Stimulated activated naive CD8-positive, alpha-beta T cell treated with anti-CD3 and anti-CD28 coated beads, Interleukin-15, Interleukin-2, amounts not matched to agents 100 ng/mL and 50 ng/mL, for 24 hours (primary cell): ENCODE results near the gene TAF3.

Experiments used
- H3K27ac Mint-ChIP-seq: one replicate; pipeline ENCODE4 v1.8.0; 2021; ENCODE audit warnings: mild to moderate bottlenecking, mixed read lengths
- H3K27me3 Mint-ChIP-seq: one replicate; pipeline ENCODE4 v1.8.0; 2021; ENCODE audit warnings: mixed read lengths
- H3K36me3 Mint-ChIP-seq: one replicate; pipeline ENCODE4 v1.8.0; 2021; ENCODE audit warnings: low read depth, mixed read lengths
- H3K4me1 Mint-ChIP-seq: one replicate; pipeline ENCODE4 v1.8.0; 2021; ENCODE audit warnings: low read depth, mixed read lengths
- H3K4me3 Mint-ChIP-seq: one replicate; pipeline ENCODE4 v1.8.0; 2021; ENCODE audit warnings: mild to moderate bottlenecking, mixed read lengths
- H3K9me3 Mint-ChIP-seq: one replicate; pipeline ENCODE4 v1.8.0; 2021; ENCODE audit warnings: mixed read lengths

TAF3 gene

DNA sequence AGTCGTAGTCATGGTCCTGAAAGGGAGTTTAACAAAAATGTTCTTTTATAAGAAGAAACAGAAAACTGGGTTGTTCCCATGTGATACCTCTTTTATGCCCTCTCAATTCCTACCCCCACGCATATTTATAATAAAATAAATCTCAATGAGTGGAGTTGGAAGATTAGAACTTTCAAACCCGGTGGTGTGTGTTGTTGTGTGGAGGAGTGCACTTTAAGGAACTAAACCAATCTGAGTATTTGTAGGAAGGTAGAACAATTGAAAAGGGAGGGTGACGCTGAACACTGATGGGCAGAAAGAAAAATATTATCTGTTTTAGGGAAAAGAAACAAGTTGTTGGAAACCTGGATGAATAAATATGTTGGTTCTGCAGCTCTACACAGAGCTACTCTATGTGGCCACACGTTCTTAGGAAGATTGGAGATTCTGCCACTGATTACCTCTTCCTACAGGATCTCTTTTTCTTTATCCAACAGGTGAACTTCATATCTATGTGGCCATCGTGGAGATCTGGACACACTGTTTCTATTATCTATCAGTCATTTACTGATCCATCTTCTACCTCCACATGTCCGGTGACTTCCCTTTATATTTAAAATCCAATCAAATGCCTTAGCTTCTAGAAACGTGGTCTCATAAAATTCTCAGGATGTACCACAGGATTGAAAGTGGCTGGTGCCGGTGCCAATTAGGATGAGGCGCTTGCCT is 223.1 kb downstream of the TAF3 start:
- no peak overlapping the region for H3K4me3 Mint-ChIP-seq
- no peaks in the 10 kb centered on the region for H3K36me3 Mint-ChIP-seq
- no peak overlapping the region for H3K27ac Mint-ChIP-seq
- H3K27me3 Mint-ChIP-seq: peaks cover 98% of the 10 kb centered on the region
- H3K4me1 Mint-ChIP-seq: peaks cover 76% of the 10 kb centered on the region
- peaks cover 4% of the 10 kb centered on the region for H3K9me3 Mint-ChIP-seq

DNA sequence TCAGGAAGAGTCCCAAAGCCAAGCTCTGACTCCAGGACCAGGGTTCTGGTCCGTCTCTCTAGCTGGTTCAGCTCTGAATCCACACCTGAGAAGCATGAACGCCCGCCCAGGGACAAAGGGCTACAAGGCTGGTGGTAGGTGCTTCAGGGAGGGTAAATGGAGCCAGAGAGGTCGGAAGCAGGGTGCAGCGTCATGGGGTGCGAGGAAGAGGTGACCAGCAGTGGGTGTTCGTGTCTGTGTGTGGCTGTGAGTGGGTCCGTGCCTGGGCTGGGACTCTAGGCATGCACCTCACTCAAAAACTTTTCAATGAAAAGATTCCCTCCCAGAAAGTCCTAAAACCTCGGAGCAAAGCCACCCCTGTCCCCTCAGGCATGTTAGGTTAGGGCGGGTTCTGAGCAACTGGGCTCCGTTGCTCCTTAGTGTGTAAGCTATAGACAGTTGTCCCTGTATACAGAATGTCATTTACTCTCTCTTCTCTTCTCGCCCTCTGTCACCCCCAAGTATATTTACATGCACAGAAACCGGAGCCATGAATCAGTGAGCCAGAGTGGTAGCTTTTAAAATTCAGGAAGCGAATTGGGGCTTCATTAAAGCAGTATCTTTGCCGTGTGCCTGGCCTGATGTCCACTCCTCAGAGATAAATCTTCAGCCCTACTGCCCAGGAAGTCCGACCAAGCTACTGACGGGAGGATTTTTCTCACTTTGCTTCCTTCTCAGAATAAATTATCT is 223.9 kb downstream of the TAF3 start:
- Mint-ChIP-seq H3K9me3 (peaks cover 4% of the 10 kb centered on the region), H3K36me3 (no peaks in the 10 kb centered on the region), H3K27ac (peak overlapping the region; percentile 63), H3K4me3 (no peak overlapping the region), H3K27me3 (peaks cover 99% of the 10 kb centered on the region), H3K4me1 (peaks cover 79% of the 10 kb centered on the region)

DNA sequence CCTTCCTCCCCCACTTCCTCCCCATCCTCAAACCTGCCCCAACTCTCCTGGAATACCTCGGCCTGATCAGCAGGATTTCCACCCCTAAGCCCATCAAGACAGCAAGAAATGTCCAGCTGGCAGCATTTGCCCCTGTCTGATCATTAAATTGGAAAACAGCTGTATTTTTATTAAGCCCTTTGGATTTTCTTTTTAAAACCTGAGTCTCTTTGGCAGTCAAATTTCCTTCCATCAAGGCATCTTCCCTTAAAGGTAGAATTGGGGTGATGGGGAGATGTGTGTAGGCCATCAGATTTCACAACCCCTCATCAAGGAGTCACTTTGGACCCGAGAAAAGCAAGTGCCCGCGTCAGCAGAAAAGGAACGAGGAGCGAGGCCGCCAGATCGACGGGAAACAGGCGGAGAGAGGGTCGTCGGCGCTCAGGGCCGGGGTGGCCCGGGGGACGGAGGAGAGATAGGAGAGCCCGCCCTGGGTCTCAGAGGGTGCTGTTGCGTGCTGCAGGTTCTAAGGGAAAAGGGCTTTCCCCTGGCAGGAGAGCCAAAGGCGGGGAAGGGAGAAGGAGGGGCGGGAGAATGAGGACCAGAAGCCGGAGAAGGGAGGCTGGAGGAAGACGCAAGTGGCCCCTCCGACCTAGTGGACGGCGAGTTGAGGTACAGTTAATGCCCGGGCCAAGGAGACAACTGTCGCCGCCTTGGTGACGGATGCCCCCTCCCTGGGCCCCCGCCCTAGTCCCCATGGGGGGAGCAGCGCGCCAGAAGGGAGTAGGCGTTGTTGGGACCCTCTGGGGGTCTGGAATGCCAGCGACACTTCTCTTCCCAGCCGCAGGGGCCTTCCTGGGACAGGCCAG is 224.6 kb downstream of the TAF3 start:
- Mint-ChIP-seq H3K4me1 (peaks cover 81% of the 10 kb centered on the region), H3K27ac (peak overlapping the region; percentile 56), H3K27me3 (peaks cover 99% of the 10 kb centered on the region), H3K9me3 (peaks cover 4% of the 10 kb centered on the region), H3K36me3 (no peaks in the 10 kb centered on the region), H3K4me3 (peak overlapping the region; percentile 5)

DNA sequence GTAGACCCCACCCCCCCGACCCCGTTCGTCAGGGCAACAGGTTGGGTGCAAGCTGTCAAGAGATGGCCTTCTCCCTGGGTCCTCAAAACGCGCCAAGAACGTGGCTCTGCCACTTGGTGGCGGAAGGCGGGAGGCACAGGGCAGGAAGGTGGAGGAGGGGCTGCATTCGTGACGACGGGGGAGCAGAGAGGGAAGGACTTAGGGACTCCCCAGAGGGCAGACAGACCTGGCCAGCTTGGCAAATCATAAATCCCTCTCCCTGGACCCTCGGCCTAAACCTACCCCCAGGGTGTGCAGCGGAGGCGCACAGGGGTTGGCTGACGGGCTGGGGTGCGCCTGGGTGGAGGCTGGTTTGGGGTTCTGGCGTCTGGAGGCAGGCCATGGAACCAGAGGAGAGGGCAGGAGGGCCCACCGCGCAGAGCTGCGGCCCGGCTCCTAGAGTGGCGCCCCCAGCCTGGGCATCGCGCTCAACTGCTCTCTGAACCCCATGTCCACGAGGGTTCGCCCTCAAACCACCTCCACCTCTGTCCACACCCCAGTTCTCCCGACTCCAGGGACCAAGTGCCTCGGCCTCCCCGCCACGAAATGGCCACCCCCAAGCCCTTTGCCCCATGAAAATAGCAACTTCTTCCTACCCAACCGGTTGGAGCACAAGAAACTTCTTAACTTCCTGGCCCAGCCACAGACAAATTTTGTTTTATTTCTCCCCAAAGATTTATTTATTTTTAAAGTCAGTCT is 225.4 kb downstream of the TAF3 start:
- Mint-ChIP-seq H3K9me3 (peaks cover 4% of the 10 kb centered on the region), H3K27me3 (peaks cover 99% of the 10 kb centered on the region), H3K4me1 (peaks cover 81% of the 10 kb centered on the region), H3K27ac (peak overlapping the region; percentile 40), H3K4me3 (peak overlapping the region; percentile 79), H3K36me3 (no peaks in the 10 kb centered on the region)

DNA sequence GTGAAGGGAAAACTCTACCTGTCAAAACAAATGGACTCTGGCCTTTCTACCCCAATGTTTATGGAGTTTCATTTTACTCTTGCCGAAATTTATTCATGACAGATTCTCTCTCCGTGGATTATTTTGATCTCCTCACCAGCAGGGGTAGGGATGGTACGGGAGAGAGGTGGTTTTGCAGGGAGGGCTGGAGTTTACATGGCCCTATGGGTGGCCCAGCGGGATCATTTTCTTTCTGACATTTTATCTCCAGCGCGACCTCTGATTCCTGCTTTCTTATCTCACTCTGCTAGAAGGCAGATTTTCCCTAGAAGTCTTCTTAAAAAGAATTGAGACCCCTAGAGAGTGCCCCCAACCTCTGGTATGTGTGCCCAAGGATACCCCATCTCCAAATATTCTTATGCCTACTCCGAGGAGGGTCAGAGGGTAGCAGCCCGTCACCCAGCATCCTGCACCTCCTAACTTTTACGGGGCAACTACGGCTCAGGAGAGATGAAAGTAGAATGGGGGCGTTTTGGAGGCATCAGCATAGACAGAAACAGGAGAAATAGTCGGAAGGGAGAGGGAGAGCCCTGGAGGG is 226.1 kb downstream of the TAF3 start:
- Mint-ChIP-seq H3K4me1 (peaks cover 83% of the 10 kb centered on the region), H3K27ac (no peak overlapping the region), H3K9me3 (peaks cover 1% of the 10 kb centered on the region), H3K36me3 (no peaks in the 10 kb centered on the region), H3K27me3 (peaks cover 98% of the 10 kb centered on the region), H3K4me3 (peak overlapping the region; percentile 79)

DNA sequence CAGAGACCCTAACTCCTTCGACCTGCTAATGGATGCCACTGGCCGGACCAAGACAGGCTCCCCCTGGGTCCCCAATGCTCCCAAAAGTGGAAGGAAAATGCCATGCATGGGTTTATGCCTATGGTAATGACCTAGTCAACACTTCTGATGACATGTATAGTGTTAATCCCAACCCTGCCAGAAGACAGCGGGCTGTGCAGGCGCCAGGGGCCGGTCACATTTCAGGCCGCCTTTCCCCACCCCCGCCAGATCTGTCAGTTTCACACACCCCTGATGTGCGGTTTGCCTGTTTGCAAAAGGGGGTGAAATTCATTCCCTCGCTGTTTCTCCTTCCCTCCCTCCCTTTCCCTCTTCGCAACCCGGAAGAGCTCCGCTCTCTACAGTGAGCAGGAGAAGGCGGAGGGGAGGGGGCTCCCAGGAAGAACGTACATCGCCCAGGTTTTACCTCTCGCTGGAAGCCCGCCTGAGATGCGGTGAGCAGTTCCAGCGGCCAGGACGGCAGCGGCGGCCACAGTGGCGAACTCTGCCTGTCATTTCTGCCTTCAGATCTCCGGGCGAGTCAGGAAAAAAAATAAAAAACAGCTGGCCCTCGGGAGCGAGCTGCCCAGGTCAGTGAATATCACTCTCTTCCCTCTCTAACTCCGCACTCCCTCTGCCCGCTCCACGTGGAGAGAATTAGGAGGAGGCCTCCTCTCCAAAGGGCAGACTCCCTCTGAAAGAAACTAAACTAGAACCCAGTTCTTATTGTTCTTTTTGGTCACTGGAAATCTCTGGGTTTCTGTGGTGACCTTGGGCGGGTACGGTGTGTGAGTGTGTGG is 226.8 kb downstream of the TAF3 start:
- Mint-ChIP-seq H3K4me3 (peak overlapping the region; percentile 79), H3K4me1 (peaks cover 78% of the 10 kb centered on the region), H3K36me3 (no peaks in the 10 kb centered on the region), H3K27ac (no peak overlapping the region), H3K9me3 (no peaks in the 10 kb centered on the region), H3K27me3 (peaks cover 91% of the 10 kb centered on the region)

DNA sequence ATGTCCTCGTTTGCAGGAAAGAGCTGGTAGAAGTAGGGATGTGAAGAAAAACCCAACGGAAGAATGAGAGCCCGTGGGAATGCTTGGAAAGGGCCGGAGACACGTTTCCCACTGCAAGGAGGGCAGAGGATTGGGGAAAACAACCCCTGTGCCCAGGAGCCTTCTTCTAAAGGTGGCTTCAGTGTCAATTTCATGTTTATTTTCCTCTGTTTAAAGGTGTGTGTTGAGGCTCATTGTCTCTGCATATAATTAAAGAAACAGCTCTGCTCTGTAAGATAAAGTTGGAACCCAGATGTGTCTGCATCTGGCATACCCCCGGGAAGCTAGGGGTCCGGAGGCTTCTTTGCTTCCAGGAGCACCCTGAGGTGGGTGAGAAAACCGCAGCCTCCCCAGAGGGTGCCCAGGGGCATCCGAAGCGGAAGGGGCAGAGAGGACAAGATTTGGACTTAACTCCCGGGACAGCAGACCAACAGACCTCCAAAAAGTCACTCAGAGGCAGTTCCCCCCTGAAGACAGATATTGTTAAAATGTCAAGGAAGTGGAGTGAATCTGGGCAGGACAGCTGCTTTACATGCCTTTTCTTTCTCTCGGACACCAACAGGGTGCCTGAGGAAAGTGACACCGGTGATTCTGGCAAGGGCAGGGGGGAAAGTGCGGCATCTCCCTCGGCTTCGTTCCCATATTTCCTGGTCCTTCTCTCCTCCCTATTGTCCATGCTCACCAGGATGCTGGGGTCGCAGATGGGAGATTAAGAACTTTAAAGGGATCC is 227.6 kb downstream of the TAF3 start:
- H3K4me1 Mint-ChIP-seq: peaks cover 73% of the 10 kb centered on the region
- H3K27me3 Mint-ChIP-seq: peaks cover 86% of the 10 kb centered on the region
- no peaks in the 10 kb centered on the region for H3K9me3 Mint-ChIP-seq
- no peaks in the 10 kb centered on the region for H3K36me3 Mint-ChIP-seq
- H3K27ac Mint-ChIP-seq: no peak overlapping the region
- H3K4me3 Mint-ChIP-seq: peak overlapping the region; percentile 79

DNA sequence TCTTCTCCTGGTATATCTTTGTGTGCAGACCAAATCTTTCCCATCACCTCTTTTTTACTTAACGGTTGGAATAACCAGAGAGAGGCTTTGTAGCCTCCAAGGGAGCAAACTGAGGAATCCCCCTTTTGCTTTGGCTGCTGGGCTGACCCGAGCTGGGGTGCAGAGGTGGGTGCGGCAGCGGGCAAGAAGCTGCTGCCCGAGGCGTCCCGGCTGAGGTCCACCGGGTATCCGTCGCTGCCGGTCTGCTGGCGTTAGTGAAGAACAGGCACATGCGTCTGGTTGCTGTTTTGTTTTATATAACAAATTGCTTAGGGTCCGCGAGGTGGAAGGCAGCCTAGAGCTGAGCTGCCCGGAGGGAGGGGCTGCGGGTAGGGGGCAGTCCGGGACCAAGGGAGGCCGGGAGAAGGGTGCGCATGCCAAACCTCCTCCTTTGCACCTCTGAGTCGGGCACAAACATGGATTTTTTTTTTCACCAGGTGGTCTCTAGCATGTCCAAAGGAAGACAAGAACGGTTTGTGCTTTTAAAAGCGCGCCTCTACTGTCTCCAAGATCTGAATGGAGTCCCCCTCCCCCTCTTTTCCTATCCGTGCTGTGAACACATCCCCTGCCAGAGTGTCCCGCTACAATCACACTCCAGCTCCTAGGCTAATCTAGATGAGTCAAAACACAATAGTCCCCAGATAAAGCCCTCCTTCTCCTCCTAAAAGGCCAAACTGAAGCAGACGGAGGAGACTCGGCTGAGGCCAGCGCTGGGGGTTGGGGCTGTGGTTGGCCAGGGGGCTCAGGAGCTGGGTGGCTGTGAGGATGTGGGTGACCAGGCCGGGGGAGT is 229.4 kb downstream of the TAF3 start:
- Mint-ChIP-seq H3K4me3 (peak overlapping the region; percentile 26), H3K9me3 (no peaks in the 10 kb centered on the region), H3K36me3 (no peaks in the 10 kb centered on the region), H3K27ac (no peak overlapping the region), H3K27me3 (peaks cover 76% of the 10 kb centered on the region), H3K4me1 (peaks cover 73% of the 10 kb centered on the region)

DNA sequence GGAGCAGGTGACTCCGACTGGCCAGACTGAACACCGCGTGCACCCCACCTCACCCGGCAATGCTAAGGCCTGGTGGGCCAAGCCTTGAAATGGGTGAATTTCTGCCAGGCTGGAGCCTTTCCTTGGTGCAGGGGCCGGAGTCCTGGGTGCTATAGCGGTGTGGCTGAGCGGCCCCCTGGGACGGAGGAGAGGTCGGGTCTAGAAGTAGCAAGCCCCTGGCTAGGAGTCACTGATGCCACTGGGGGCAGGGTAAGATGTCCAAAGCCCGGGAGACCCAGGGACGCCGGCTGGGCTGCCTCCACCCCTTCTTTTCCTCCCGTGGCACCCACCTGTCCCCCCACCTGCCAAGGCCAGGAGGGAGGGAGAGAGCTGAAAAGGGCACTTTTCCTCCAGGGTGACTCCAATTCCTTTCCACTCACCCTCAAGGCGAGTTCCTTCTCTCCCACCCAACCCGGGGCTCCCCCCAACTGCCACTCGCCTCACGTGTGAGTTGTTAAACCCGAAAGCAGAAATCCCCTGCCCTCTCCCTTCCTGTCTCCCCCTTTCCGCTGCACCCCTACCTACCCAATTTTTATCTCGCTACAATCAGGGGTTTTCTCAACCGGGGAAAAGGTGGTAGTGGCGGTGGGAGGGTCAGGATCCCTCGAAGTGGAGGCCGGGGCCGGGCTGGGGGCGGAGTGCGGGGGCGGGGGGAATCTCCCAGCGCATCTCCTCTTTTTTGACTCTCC is 230.1 kb downstream of the TAF3 start:
- no peaks in the 10 kb centered on the region for H3K36me3 Mint-ChIP-seq
- peaks cover 75% of the 10 kb centered on the region for H3K27me3 Mint-ChIP-seq
- no peaks in the 10 kb centered on the region for H3K9me3 Mint-ChIP-seq
- H3K27ac Mint-ChIP-seq: peak overlapping the region; percentile 70
- peaks cover 72% of the 10 kb centered on the region for H3K4me1 Mint-ChIP-seq
- H3K4me3 Mint-ChIP-seq: peak overlapping the region; percentile 76

DNA sequence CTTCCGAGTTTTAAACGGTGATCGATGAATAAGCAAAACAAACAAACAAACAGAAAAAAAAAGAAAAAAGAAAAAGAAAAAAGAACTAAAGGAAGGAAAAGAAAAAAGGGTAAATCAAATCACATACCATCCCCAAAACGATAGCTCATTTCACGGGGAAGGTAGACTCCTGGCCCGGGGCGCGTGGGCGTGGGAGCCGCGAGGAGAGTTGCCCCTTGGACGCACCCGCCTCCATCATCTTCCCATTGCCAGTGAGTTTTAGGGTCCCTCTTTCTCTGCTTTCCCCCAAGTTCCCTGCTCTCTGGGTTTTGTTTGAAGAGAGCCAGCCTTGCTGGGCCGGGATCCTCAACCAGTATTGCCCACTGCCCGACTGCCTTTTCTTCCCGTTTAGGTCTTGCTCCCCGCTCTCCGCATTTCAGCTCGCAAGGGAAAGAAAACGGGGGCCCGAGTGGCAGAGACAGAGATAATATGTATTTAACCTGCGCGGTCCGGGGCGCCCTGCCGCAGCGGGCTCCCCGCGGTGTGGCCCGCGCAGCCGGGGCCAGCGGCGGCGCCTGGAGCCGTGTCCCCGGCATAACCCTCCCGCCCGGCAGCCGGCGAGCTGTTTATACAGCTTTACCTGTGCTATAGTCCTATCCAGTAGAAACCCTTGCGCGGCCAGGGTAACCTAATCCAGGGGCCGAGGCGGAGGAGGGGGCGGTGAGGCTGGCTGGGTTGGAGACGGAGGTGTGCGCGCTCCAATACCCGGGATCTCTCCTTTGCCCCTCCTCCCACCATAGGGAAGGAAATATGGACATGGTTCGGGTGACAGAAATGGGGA is 230.9 kb downstream of the TAF3 start:
- Mint-ChIP-seq H3K9me3 (no peaks in the 10 kb centered on the region), H3K27ac (peak overlapping the region; percentile 70), H3K27me3 (peaks cover 67% of the 10 kb centered on the region), H3K4me3 (peak overlapping the region; percentile 76), H3K36me3 (no peaks in the 10 kb centered on the region), H3K4me1 (peaks cover 70% of the 10 kb centered on the region)

DNA sequence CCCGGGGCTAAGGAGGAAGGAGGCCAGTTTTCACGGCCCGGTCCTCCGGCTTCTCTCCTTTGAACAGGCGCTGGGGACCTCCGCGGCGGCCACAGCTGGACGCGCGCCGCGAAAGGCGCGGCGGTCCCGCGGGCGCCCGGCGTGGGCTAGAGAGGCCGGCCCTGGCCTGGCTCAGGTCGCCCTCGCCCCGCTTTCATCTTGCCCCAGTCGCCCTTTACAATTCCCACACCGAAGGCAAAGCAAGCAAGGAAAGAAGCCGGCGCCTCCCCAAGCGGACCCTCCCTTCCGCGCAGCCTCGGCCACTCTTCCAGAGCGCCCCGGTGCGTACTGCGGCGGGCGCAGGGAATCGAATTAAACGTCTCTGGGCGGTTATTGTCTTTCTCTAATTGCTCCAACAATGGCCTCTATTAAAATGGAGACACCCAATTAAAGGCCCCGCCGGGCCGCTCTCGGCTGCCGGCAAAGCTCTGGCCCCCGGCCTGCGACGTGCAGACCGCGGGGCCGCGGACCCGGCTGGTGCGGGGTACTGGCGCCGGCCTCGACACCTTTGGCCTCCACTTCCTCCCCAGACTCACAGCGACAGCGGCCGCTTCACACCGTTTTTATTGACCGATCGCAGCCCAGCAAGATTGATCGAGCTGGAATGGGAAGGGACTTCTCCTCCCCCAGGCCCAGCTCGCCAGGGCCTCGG is 231.7 kb downstream of the TAF3 start:
- peaks cover 59% of the 10 kb centered on the region for H3K27me3 Mint-ChIP-seq
- no peaks in the 10 kb centered on the region for H3K36me3 Mint-ChIP-seq
- peak overlapping the region; percentile 74 for H3K4me3 Mint-ChIP-seq
- no peaks in the 10 kb centered on the region for H3K9me3 Mint-ChIP-seq
- no peak overlapping the region for H3K27ac Mint-ChIP-seq
- H3K4me1 Mint-ChIP-seq: peaks cover 62% of the 10 kb centered on the region
